ENCODE measurements around the gene POGK.

DNA sequence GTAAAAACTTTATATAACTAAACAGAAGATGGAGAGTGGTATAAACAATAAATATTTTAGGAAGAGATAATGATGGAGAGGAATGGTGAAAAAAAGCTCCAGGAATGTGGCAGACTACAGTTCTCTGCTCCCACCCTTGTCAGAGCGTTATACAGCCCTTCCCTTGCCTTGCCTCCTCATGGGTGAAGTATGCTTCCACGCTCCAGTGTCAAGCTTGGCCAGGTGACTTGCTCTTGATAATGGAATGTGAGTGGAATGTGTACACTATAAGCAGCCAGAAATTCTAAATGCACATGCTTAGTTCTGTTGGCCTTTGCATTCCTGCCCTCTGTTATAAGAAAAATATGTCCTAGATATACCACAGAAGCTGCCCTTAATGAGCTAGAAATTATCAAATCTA, 24.7 kb upstream of the POGK start:
- TF ChIP-seq, protein P1, sequence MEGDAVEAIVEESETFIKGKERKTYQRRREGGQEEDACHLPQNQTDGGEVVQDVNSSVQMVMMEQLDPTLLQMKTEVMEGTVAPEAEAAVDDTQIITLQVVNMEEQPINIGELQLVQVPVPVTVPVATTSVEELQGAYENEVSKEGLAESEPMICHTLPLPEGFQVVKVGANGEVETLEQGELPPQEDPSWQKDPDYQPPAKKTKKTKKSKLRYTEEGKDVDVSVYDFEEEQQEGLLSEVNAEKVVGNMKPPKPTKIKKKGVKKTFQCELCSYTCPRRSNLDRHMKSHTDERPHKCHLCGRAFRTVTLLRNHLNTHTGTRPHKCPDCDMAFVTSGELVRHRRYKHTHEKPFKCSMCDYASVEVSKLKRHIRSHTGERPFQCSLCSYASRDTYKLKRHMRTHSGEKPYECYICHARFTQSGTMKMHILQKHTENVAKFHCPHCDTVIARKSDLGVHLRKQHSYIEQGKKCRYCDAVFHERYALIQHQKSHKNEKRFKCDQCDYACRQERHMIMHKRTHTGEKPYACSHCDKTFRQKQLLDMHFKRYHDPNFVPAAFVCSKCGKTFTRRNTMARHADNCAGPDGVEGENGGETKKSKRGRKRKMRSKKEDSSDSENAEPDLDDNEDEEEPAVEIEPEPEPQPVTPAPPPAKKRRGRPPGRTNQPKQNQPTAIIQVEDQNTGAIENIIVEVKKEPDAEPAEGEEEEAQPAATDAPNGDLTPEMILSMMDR (conservative IDR thresholded peaks at IDR 0.05 in 1 of 2, IDR thresholded peaks at IDR 0.05 in 1 of 2; ENCODE audit: extremely low read depth in 1 of 2, insufficient read depth in 1 of 2, low read depth in 1 of 2, low read length in 2 of 2) = no peak
- no peak for TF ChIP-seq EZH2 (IDR thresholded peaks at IDR 0.05; ENCODE audit: borderline replicate concordance, low read length)

Measured in mammary epithelial cell (primary cell).